Putamen (tissue), 1 donor: ENCODE measurements around the gene ZMYM5.
"Not testable (repeated sequence)": the region's sequence is repeated elsewhere in the genome, so short reads cannot be mapped to it uniquely, and the experiment has no call there.

Source experiments
- DNase-seq: peaks from one replicate; pipeline ENCODE4 v3.0.0-alpha.2; 2016; ENCODE audit warnings: low spot score

Gene ZMYM5

GRCh38 chr13:19818223-19818842 is 45.1 kb downstream of the ZMYM5 start:
- DNase-seq: no peak

DNA sequence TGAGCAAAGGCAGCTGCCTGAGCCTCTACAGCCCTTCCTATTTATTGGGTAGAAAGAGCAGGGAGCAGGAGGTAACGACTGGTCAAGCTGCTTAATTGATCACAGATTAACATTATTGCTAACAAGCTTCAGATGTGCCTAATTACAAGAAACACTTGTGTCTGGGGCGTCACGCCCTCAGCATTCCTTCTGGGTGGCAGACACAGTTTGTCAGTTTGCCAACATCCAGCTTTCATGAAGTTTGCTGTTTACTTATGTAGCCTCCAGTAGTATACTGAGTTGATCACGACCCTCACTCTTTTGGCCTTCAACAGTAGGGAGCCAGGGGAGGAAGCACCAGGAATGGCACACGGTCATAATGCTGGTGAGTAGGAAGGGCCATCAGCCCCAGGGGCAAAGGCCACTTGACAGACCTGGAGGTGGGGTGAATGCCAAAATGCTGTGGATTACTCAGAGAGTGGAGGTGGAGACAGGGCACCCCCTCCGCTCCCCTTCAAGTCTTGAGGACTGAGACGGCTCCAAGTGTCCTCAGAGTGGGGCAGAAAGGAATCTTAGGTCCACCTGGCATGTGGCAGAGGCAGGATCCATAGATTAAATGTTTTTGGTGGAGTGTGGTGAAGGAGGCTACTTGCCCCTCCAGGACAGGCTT is 45.8 kb downstream of the ZMYM5 start:
- DNase-seq: no peak

- no peak for DNase-seq
Observed at GRCh38 chr13:19817106-19817505, 46.3 kb downstream of the ZMYM5 start.

GRCh38 chr13:19815842-19816241 is 47.6 kb downstream of the ZMYM5 start:
- not testable (repeated sequence) for DNase-seq

DNA sequence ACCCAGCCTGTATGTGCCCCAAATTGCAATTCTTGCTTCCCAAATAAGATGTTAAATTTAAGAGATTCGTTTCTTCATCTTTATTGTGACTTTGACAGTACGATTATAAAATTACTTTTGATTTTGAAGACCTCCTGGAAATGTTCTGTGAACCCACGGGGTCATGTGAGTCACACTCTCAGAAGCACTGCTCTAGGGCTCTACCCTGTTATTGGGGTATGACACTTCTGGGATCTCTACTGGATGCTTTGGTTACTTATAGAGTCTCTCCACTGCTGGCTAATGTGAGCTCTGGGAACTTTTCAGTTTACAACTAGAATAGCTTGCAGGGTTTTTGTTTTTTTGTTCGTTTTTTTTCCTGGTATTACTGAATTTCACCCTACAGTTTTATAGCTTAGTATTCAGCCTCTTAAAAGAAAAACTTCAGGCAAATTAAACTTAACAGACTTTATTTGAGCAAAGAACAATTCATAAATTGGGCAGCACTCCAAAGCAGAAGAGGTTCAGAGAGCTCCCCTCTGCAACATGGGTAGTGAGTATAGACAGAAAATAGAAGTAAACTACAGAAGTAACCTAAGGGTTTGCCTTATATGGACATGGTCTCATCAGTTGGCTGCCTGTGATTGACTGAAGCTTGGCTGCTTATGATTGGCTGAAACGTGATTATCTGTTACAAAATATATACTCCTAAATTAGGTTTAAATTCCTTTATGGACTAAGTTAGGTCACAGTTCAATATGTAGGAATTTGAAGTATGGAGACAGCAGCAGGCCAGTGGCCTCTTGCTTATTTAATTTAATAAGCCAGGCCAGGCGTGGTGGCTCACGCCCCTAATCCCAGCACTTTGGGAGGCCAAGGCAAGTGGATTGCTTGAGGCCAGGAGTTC is 52.2 kb downstream of the ZMYM5 start:
- no peak for DNase-seq

- DNase-seq: no peak
Observed at GRCh38 chr13:19810151-19810550, 53.3 kb downstream of the ZMYM5 start.

DNA sequence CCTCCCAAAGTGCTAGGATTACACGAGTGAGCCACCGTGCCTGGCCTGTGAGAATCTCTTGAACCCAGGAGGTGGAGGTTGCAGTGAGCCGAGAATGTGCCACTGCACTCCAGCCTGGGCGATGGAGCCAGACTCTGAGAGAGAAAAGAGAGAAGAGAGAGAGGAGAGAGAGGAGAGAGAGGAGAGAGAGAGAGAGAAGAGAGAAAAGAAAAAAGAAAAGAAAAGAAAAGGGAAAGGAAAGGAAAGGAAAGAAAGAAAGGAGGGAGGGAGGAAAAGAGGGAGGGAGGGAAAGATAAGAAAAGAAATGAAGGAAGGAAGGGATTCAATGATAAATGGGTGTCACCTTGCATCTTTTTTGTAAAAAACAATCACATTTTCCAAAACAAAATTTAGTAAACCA is 57.7 kb downstream of the ZMYM5 start:
- no peak for DNase-seq

DNA sequence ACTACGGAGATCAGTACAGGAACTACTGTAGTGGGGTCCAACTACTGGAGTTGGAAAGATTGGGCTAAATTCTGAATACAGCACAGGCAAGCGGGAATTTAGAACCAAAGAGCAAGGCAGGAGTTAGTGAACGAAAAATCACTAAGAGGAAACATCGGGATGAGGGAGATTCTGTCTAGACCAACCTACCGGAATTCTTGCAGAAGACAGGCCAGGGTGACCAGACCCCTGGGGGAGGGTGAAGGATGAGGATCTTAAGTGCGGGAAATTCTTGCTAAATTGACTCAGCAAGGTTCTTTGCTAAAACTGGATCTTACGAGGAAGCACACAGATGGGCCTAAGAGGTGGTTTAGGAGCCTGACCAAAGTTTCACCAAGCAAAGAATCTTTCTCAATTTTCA is 67.5 kb downstream of the ZMYM5 start:
- no peak for DNase-seq

GRCh38 chr13:19794631-19795030 is 68.8 kb downstream of the ZMYM5 start:
- DNase-seq: no peak

DNA sequence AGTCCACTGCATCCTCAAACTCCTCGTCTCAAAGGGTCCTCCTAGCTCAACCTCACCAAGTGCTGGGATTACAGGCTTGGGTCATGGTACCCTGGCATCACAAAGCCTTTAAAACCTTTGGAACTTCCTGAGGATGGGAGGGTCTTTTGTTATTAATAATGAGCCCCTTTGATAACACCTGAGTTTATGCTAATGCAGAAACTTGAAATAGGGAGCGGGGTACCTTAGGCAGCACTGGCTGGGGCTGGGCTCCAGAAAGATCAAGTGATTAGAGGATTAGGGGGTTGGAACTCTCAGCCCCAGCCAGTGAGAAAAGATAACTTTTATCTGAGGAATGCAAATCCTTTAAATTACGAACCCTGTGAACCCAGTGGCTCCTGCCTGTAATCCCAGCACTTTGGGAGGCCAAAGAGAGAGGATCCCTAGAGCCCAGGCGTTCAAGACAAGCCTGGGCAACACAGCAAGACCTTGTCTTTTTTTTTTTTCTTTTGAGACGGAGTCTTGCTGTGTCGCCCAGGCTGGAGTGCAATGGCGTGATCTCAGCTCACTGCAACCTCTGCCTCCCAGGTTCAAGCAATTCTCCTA is 71.4 kb downstream of the ZMYM5 start:
- DNase-seq: no peak

DNA sequence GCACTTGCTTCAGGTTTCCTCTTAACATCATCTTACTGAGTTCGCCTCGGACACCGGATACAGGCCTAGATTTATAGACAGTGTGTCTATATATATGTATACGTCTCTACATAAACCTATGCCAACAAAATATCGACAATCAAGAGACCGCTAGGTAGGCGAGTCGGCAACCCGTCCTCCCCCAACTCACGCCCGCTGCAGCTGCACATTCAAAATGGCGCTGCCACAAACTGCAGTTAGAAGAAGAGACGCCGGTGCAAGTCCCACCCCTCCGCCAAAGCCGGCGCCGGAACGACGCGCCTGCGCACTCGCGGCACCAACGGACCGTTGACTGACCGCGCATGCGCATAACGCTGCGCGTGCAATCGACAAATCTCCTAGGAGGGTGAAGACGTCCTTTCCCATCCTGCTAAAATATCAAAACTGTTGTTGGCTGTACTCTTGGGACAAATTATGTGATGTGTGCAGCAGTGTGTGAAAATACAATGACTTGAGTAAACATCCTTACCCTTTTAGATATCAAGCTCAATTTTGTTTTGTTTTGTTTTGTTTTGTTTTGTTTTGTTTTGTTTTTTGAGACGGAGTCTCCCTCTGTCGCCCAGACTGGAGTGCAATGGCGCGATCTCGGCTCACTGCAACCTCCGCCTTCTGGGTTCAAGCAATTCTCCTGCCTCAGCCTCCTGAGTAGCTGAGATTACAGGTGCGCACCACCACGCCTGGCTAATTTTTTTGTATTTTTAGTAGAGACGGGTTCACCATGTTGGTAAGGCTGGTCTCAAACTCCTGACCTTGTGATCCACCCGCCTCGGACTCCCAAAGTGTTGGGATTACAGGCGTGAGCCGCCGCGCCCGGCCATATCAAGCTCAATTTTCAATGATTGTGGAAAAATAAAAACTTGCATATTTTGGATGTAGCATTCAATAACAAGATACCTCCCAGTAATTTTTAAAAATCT is 80.4 kb downstream of the ZMYM5 start, which contains the start of gene PSPC1:
Gene PSPC1, minus strand, starts transcription at position 219 of the 956 bp plus-strand sequence. Its CDS starts 188 bp downstream, at position 31.
- DNase-seq: peak; percentile 96

DNA sequence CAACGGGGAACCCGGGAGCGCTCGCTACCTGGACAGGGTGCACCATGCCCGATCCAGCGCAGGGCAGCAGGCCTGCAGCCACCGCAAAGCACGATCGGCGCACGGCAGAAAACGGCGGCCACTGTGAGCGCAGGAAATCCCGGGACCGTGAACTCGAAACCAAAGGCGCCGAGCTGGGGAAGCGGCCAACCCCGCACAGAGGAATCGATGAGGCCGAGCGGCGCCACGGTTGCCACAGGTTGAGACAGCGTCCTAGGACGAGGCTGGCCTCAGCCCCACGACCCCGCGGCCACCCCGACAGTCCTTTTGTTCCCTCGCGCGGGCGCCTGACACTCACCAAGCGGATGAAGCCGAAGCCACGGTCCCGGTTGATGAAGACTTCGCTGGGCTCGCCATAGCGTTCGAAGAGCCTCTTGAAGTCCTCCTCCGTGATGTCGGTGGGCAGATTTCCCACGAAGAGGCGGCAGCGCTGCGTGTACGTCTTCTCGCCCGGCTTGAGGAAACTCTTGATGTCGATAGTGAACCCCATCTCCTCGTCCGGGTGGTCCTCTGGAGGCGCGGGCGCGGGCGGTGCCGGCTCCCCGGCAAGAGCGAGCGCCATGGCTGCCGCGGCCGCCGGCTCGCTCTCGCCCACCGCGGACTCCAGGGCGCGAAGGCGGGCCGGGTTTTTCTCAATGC is 81.3 kb downstream of the ZMYM5 start:
- DNase-seq: peak; percentile 47

GRCh38 chr13:19781526-19781925 is 81.9 kb downstream of the ZMYM5 start:
- DNase-seq: no peak

- not testable (repeated sequence) for DNase-seq
Observed at GRCh38 chr13:19780753-19781418, 82.6 kb downstream of the ZMYM5 start.
